VCaP (cell line): Measurements from ENCODE around the gene TMEM117.

Experiments used
- H3K27ac ChIP-seq: fragments of 450-650 bp; 2 replicates; pipeline ENCODE4 v1.5.1; 2017
- CTCF ChIP-seq: fragments of 450-650 bp; conservative IDR thresholded peaks from 2 replicates; pipeline ENCODE4 v1.5.1; 2017; ENCODE audit warnings: mild to moderate bottlenecking, moderate library complexity

TMEM117 gene

GRCh38 chr12:43935581-43935980 is 99.7 kb downstream of the TMEM117 start:
- no peak overlapping the region for H3K27ac ChIP-seq
- TF ChIP-seq CTCF, result no peak

- TF ChIP-seq CTCF, result peak; percentile 23
- no peak overlapping the region for H3K27ac ChIP-seq
These were observed 102.1 kb downstream of the TMEM117 start for GRCh38 chr12:43937947-43938346.

- H3K27ac ChIP-seq, result no peak overlapping the region
- TF ChIP-seq CTCF, result no peak
These were observed 106.5 kb downstream of the TMEM117 start for GRCh38 chr12:43942379-43942778.

- no peak for TF ChIP-seq CTCF
- no peak overlapping the region for H3K27ac ChIP-seq
These were observed 110.1 kb downstream of the TMEM117 start for GRCh38 chr12:43945983-43946382.

- no peak overlapping the region for H3K27ac ChIP-seq
These were observed 115.4 kb downstream of the TMEM117 start for GRCh38 chr12:43951286-43951685.

GRCh38 chr12:43957732-43958372 is 122.0 kb downstream of the TMEM117 start:
- peak; percentile 78 for TF ChIP-seq CTCF
- no peak overlapping the region for H3K27ac ChIP-seq

More at GRCh38 chr12:43951286-43951685, 115.4 kb downstream of the TMEM117 start:
- TF ChIP-seq CTCF, result no peak

GRCh38 chr12:43964033-43964432 is 128.2 kb downstream of the TMEM117 start:
- no peak for TF ChIP-seq CTCF
- no peak overlapping the region for H3K27ac ChIP-seq
